GM23338 (cell line): ENCODE measurements around the gene GET3. TPM values are rescaled to one million over a fixed set of nuclear protein-coding genes. Genes with fewer than 3 reads are reported as not detected.
A peak's percentile ranks its signal among the peaks of the same experiment; 100 is the strongest.

Experiments
- ATAC-seq: fragments of 200-7000 bp; cut with Tn5 transposase; 3 replicates; pipeline ENCODE4 v1.9.1; 2020
- DNase-seq: peaks from one replicate; pipeline ENCODE4 v3.0.0-alpha.2; 2015; ENCODE audit warnings: low spot score
- H2AFZ ChIP-seq: fragments of 200-600 bp; sonication (generic); 2 replicates; pipeline ENCODE4 v1.8.0; 2016; ENCODE audit warnings: antibody characterized with exemption, mild to moderate bottlenecking, moderate library complexity
- H3F3A ChIP-seq: fragments of 200-600 bp; sonication (generic); replicated peaks from 2 replicates; pipeline ENCODE4 v1.8.0; 2017; ENCODE audit warnings: antibody characterized with exemption, mixed run types, low read depth
- H3K27ac ChIP-seq: fragments of 200-600 bp; sonication (generic); 2 replicates; pipeline ENCODE4 v1.6.1; 2016; ENCODE audit warnings: low read depth
- H3K27me3 ChIP-seq: fragments of 200-600 bp; sonication (generic); 2 replicates; pipeline ENCODE4 v1.8.0; 2016; ENCODE audit warnings: mild to moderate bottlenecking, mixed run types, moderate library complexity; ENCODE audit not compliant: insufficient read depth
- H3K36me3 ChIP-seq: fragments of 200-600 bp; sonication (generic); 2 replicates; pipeline ENCODE4 v1.8.0; 2016; ENCODE audit warnings: mild to moderate bottlenecking; ENCODE audit not compliant: insufficient read depth
- H3K4me1 ChIP-seq: fragments of 200-600 bp; sonication (generic); 2 replicates; pipeline ENCODE4 v1.8.0; 2016; ENCODE audit warnings: mild to moderate bottlenecking, moderate library complexity; ENCODE audit not compliant: insufficient read depth
- H3K4me2 ChIP-seq: fragments of 200-600 bp; sonication (generic); 2 replicates; pipeline ENCODE4 v1.7.1; 2017; ENCODE audit warnings: mixed run types
- H3K4me3 ChIP-seq: fragments of 200-600 bp; sonication (generic); 2 replicates; pipeline ENCODE4 v1.6.1; 2016; ENCODE audit warnings: mixed run types
- H3K79me2 ChIP-seq: fragments of 200-600 bp; sonication (generic); replicated peaks from 2 replicates; pipeline ENCODE4 v1.8.0; 2017; ENCODE audit warnings: mild to moderate bottlenecking; ENCODE audit not compliant: insufficient read depth
- H3K9me2 ChIP-seq: fragments of 200-600 bp; sonication (generic); 2 replicates; pipeline ENCODE4 v1.8.0; 2017; ENCODE audit not compliant: insufficient read depth
- H4K20me1 ChIP-seq: fragments of 200-600 bp; sonication (generic); replicated peaks from 2 replicates; pipeline ENCODE4 v1.8.0; 2017; ENCODE audit warnings: mild to moderate bottlenecking; ENCODE audit not compliant: insufficient read depth
- H3K27ac Mint-ChIP-seq: 2 replicates; pipeline ENCODE4 v1.8.0; 2020; ENCODE audit warnings: inconsistent platforms, mild to moderate bottlenecking, moderate library complexity, mixed read lengths
- H3K27me3 Mint-ChIP-seq: 3 replicates; pipeline ENCODE4 v1.8.0; 2022; ENCODE audit warnings: low read depth, mild to moderate bottlenecking, moderate library complexity, mixed read lengths, inconsistent platforms; ENCODE audit not compliant: insufficient read depth, poor library complexity
- H3K36me3 Mint-ChIP-seq: 3 replicates; pipeline ENCODE4 v1.8.0; 2021; ENCODE audit warnings: low read depth, mild to moderate bottlenecking, inconsistent platforms, moderate library complexity, mixed read lengths
- H3K4me1 Mint-ChIP-seq: 3 replicates; pipeline ENCODE4 v1.8.0; 2020; ENCODE audit warnings: mild to moderate bottlenecking, inconsistent platforms, mixed read lengths
- H3K4me3 Mint-ChIP-seq: 3 replicates; pipeline ENCODE4 v1.8.0; 2021; ENCODE audit warnings: moderate library complexity, mild to moderate bottlenecking, inconsistent platforms, mixed read lengths
- H3K9me3 Mint-ChIP-seq: 3 replicates; pipeline ENCODE4 v1.8.0; 2020; ENCODE audit warnings: moderate library complexity, mild to moderate bottlenecking, inconsistent platforms, mixed read lengths
- CREB1 ChIP-seq: fragments of 250-450 bp; sonication (Bioruptor Pico); IDR thresholded peaks from 2 replicates; pipeline ENCODE4 v1.5.0; 2020; ENCODE audit warnings: low read depth, mild to moderate bottlenecking, moderate library complexity
- CTCF ChIP-seq, 2 experiments: fragments of 200-600 bp in 1 of 2; sonication (generic) in 1 of 2; conservative IDR thresholded peaks; 2 replicates each; pipeline versions ENCODE4 v1.5.1 to v1.6.1; 2016 to 2017; ENCODE audit warnings: antibody characterized with exemption in 2 of 2, low read depth in 2 of 2, mild to moderate bottlenecking in 2 of 2, moderate library complexity in 1 of 2
- ETS1 ChIP-seq: IDR thresholded peaks from 2 replicates; pipeline ENCODE4 v1.6.1; 2016; ENCODE audit warnings: antibody characterized with exemption
- EZH2phosphoT487 ChIP-seq: fragments of 200-600 bp; sonication (generic); IDR thresholded peaks from one replicate; pipeline ENCODE4 v1.8.1; 2018; ENCODE audit warnings: antibody characterized with exemption; ENCODE audit not compliant: unreplicated experiment
- JUNB ChIP-seq: IDR thresholded peaks from one replicate; pipeline ENCODE4 v1.6.1; 2016; ENCODE audit warnings: antibody characterized with exemption; ENCODE audit not compliant: unreplicated experiment
- POLR2AphosphoS5 ChIP-seq: IDR thresholded peaks from 2 replicates; pipeline ENCODE4 v1.6.1; 2016; ENCODE audit warnings: antibody characterized with exemption, low read depth
- ZNF331 ChIP-seq: fragments of 250-450 bp; sonication (Bioruptor Pico); IDR thresholded peaks from 2 replicates; pipeline ENCODE4 v1.5.0; 2020; ENCODE audit warnings: low read depth, mild to moderate bottlenecking, moderate library complexity
- polyA plus RNA-seq: library from polyadenylated mRNA; unstranded; fragments of >200 nt; fragmentation: Nextera tagmentation; extraction: Ambion mirVana; gene quantifications from 2 replicates; pipeline ENCODE4 v1.2.1, GENCODE V29; 2016
- total RNA-seq: library from RNA; depleted of rRNA; stranded (reverse); fragments of >200 nt; shearing (Covaris generic); gene quantifications from 2 replicates; pipeline ENCODE4 v1.2.3, GENCODE V29; 2014
- TF ChIP-seq, protein P1 (sequence below): fragments of 250-450 bp; sonication (Bioruptor Pico); IDR thresholded peaks from 2 replicates; pipeline ENCODE4 v1.5.0; 2020; ENCODE audit warnings: mild to moderate bottlenecking, moderate library complexity
- TF ChIP-seq, protein P2 (sequence below): IDR thresholded peaks from one replicate; pipeline ENCODE4 v1.6.1; 2018; ENCODE audit warnings: antibody characterized with exemption; ENCODE audit not compliant: unreplicated experiment

Gene GET3
- total and polyA plus RNA-seq, 2 experiments from 2014 or later = 90.4 to 109 TPM

GRCh38 chr19:12796146-12797071 lies 59.1 kb downstream of the GET3 start:
- H3K79me2 ChIP-seq = peaks cover 12% of the 10 kb centered on the region
- no peaks in the 10 kb centered on the region for H3K9me2 ChIP-seq
- peaks cover 9% of the 10 kb centered on the region; the same call in 1 of the 2 replicates for H3K36me3 ChIP-seq
- DNase-seq (peak; percentile 96), ATAC-seq (peak; percentile 30)
- Mint-ChIP-seq H3K4me1 (peaks cover 21% of the 10 kb centered on the region), H3K9me3 (peaks cover 3% of the 10 kb centered on the region; the same call in 2 of the 3 replicates), H3K27ac (peak overlapping the region; percentile 19; the same call in 1 of the 2 replicates), H3K36me3 (peaks cover 49% of the 10 kb centered on the region), H3K27me3 (peaks cover 25% of the 10 kb centered on the region), H3K4me3 (peak overlapping the region; percentile 11; the same call in 1 of the 3 replicates)
- peak overlapping the region; percentile 6; the same call in 1 of the 2 replicates for H3K4me3 ChIP-seq
- peak overlapping the region; percentile 42 for H3K4me2 ChIP-seq
- no peaks in the 10 kb centered on the region for H4K20me1 ChIP-seq
- H3K27ac ChIP-seq = no peak overlapping the region
- no peak for TF ChIP-seq ZNF331
- no peak for TF ChIP-seq CREB1 (CRISPR knock-in tag)
- TF ChIP-seq POLR2AphosphoS5 = 0 out of 2 replicates have a peak, but pooled peaks have one; percentile 48
- TF ChIP-seq, protein P1, sequence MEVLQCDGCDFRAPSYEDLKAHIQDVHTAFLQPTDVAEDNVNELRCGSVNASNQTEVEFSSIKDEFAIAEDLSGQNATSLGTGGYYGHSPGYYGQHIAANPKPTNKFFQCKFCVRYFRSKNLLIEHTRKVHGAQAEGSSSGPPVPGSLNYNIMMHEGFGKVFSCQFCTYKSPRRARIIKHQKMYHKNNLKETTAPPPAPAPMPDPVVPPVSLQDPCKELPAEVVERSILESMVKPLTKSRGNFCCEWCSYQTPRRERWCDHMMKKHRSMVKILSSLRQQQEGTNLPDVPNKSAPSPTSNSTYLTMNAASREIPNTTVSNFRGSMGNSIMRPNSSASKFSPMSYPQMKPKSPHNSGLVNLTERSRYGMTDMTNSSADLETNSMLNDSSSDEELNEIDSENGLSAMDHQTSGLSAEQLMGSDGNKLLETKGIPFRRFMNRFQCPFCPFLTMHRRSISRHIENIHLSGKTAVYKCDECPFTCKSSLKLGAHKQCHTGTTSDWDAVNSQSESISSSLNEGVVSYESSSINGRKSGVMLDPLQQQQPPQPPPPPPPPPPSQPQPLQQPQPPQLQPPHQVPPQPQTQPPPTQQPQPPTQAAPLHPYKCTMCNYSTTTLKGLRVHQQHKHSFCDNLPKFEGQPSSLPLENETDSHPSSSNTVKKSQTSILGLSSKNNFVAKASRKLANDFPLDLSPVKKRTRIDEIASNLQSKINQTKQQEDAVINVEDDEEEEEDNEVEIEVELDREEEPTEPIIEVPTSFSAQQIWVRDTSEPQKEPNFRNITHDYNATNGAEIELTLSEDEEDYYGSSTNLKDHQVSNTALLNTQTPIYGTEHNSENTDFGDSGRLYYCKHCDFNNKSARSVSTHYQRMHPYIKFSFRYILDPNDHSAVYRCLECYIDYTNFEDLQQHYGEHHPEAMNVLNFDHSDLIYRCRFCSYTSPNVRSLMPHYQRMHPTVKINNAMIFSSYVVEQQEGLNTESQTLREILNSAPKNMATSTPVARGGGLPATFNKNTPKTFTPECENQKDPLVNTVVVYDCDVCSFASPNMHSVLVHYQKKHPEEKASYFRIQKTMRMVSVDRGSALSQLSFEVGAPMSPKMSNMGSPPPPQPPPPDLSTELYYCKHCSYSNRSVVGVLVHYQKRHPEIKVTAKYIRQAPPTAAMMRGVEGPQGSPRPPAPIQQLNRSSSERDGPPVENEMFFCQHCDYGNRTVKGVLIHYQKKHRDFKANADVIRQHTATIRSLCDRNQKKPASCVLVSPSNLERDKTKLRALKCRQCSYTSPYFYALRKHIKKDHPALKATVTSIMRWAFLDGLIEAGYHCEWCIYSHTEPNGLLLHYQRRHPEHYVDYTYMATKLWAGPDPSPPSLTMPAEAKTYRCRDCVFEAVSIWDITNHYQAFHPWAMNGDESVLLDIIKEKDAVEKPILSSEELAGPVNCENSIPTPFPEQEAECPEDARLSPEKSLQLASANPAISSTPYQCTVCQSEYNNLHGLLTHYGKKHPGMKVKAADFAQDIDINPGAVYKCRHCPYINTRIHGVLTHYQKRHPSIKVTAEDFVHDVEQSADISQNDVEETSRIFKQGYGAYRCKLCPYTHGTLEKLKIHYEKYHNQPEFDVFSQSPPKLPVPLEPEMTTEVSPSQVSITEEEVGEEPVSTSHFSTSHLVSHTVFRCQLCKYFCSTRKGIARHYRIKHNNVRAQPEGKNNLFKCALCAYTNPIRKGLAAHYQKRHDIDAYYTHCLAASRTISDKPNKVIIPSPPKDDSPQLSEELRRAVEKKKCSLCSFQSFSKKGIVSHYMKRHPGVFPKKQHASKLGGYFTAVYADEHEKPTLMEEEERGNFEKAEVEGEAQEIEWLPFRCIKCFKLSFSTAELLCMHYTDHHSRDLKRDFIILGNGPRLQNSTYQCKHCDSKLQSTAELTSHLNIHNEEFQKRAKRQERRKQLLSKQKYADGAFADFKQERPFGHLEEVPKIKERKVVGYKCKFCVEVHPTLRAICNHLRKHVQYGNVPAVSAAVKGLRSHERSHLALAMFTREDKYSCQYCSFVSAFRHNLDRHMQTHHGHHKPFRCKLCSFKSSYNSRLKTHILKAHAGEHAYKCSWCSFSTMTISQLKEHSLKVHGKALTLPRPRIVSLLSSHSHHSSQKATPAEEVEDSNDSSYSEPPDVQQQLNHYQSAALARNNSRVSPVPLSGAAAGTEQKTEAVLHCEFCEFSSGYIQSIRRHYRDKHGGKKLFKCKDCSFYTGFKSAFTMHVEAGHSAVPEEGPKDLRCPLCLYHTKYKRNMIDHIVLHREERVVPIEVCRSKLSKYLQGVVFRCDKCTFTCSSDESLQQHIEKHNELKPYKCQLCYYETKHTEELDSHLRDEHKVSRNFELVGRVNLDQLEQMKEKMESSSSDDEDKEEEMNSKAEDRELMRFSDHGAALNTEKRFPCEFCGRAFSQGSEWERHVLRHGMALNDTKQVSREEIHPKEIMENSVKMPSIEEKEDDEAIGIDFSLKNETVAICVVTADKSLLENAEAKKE (CRISPR knock-in tag) = no peak
- peak; percentile 88 to 100 for TF ChIP-seq CTCF (conservative IDR thresholded peaks at IDR 0.05; ENCODE audit: low read depth in 2 of 2)
- TF ChIP-seq JUNB = no peak
- TF ChIP-seq, protein P2, sequence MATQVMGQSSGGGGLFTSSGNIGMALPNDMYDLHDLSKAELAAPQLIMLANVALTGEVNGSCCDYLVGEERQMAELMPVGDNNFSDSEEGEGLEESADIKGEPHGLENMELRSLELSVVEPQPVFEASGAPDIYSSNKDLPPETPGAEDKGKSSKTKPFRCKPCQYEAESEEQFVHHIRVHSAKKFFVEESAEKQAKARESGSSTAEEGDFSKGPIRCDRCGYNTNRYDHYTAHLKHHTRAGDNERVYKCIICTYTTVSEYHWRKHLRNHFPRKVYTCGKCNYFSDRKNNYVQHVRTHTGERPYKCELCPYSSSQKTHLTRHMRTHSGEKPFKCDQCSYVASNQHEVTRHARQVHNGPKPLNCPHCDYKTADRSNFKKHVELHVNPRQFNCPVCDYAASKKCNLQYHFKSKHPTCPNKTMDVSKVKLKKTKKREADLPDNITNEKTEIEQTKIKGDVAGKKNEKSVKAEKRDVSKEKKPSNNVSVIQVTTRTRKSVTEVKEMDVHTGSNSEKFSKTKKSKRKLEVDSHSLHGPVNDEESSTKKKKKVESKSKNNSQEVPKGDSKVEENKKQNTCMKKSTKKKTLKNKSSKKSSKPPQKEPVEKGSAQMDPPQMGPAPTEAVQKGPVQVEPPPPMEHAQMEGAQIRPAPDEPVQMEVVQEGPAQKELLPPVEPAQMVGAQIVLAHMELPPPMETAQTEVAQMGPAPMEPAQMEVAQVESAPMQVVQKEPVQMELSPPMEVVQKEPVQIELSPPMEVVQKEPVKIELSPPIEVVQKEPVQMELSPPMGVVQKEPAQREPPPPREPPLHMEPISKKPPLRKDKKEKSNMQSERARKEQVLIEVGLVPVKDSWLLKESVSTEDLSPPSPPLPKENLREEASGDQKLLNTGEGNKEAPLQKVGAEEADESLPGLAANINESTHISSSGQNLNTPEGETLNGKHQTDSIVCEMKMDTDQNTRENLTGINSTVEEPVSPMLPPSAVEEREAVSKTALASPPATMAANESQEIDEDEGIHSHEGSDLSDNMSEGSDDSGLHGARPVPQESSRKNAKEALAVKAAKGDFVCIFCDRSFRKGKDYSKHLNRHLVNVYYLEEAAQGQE = no peak
- TF ChIP-seq EZH2phosphoT487 = no peak
- TF ChIP-seq ETS1 = 0 out of 2 replicates have a peak, but pooled peaks have one; percentile 48
- no peak overlapping the region for H2AFZ ChIP-seq
- peaks cover 26% of the 10 kb centered on the region for H3K4me1 ChIP-seq
- peaks cover 24% of the 10 kb centered on the region for H3F3A ChIP-seq
- peaks cover 19% of the 10 kb centered on the region for H3K27me3 ChIP-seq
